Muscle of leg (tissue), 11 donors: ENCODE results near the gene CTNND2. TPM values are rescaled to one million over a fixed set of nuclear protein-coding genes. Genes with fewer than 3 reads are reported as not detected.
A peak's percentile ranks its signal among the peaks of the same experiment; 100 is the strongest.
"Not testable (repeated sequence)": the region's sequence is repeated elsewhere in the genome, so short reads cannot be mapped to it uniquely, and the experiment has no call there.

ENCODE experiments used
- DNase-seq: peaks from one replicate; pipeline ENCODE4 v3.0.0; 2013
- H3K27ac ChIP-seq: one replicate; pipeline ENCODE4 v1.5.1; 2013; ENCODE audit warnings: mild to moderate bottlenecking, low read length, control low read depth
- H3K27me3 ChIP-seq: one replicate; pipeline ENCODE4 v1.6.1; 2013; ENCODE audit warnings: low read length; ENCODE audit not compliant: control insufficient read depth, insufficient read depth
- H3K36me3 ChIP-seq: one replicate; pipeline ENCODE4 v1.6.1; 2013; ENCODE audit warnings: low read length; ENCODE audit not compliant: control insufficient read depth, insufficient read depth
- H3K4me1 ChIP-seq: one replicate; pipeline ENCODE4 v1.6.1; 2013; ENCODE audit warnings: low read length; ENCODE audit not compliant: control insufficient read depth, insufficient read depth
- H3K4me3 ChIP-seq: one replicate; pipeline ENCODE4 v1.5.1; 2013; ENCODE audit warnings: low read length, control low read depth
- H3K9me3 ChIP-seq: replicated peaks from 2 replicates; pipeline ENCODE4 v1.6.1; 2013; ENCODE audit warnings: low read depth, low read length; ENCODE audit not compliant: control insufficient read depth
- WGBS: methylation state at CpG from one replicate; pipeline ENCODE4 v1.1.5; 2013; ENCODE audit warnings: missing lambda C conversion rate; ENCODE audit not compliant: insufficient coverage; 5-methylcytosine and 5-hydroxymethylcytosine counted together
- polyA plus RNA-seq, 8 donors: library from polyadenylated mRNA; unstranded; fragments of 120-200 nt; gene quantifications; one replicate each; pipeline versions ENCODE4 v1.2.1 to v1.2.3, GENCODE V29; 2013; ENCODE audit warnings: inconsistent platforms in 1 of 8, low replicate concordance in 1 of 8; ENCODE audit not compliant: insufficient read length in 8 of 8, insufficient read depth in 1 of 8
- total RNA-seq: library from RNA; stranded (reverse); fragments of 120-200 nt; gene quantifications from one replicate; pipeline ENCODE4 v1.2.4, GENCODE V29; 2013

The CTNND2 gene
- total and polyA plus RNA-seq, 9 donors = 0.48 to 1.0 (median 0.71) TPM

DNA sequence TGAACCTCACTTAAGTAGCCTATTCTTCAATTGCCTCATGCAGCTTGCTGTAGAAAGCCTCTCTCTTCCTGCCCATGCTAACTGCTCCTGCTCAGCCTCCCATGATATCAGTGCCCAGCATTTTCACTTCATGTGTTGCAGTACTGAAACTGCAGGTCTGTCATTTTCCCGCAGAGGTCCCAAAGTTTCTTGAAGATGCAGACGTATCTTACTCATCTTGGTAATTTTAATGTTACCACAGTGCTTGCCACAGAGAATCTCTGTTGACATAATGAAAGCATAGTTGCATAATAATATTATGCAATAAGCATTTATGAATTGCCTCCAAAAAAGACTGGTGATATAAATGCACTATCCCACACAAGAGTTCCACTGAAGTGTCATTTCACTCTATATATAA, 582.1 kb downstream of the CTNND2 start:
- no peaks in the 10 kb centered on the region for H3K27me3 ChIP-seq
- no CpG with 5 or more reads among the region's 2 CpGs for WGBS
- no peaks in the 10 kb centered on the region for H3K9me3 ChIP-seq
- H3K27ac ChIP-seq = no peak overlapping the region
- no peak for DNase-seq
- H3K4me1 ChIP-seq = no peaks in the 10 kb centered on the region
- H3K4me3 ChIP-seq = no peak overlapping the region
- H3K36me3 ChIP-seq = no peaks in the 10 kb centered on the region

DNA sequence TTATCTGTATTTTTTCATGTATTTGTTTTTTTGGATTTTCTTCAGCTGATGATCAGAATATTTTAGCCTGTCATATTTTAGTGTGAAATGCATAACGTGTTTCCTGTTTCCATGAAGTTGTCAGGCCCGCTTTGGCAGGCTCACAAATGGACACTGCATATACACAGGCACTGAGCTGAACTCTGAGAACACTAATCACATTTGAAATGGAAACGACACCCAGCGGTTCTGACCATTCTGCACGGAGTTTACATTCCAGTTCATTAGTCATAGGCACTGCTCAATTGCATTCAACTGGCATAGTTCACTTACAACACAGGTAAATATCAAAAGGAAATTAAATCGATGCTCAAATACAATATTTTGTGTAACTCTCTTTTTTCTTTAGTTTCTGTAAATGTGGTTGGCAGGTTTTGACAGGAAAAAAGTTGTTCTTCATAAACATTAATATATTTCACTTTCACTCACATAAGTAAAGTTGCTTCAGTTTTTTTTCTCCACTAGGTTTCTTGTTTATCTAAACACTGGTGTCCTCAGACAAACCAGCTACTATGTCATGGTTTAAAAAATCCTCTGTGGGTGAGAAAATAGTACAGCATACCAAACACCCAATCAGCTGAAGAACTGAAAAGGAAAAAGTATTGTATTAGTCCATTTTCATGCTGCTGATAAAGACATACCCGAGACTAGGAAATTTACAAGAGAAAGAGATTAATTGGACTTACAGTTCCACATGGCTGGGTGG, 584.2 kb downstream of the CTNND2 start:
- Histone ChIP-seq H3K4me1 (no peaks in the 10 kb centered on the region), H3K4me3 (no peak overlapping the region), H3K27me3 (no peaks in the 10 kb centered on the region), H3K9me3 (no peaks in the 10 kb centered on the region), H3K36me3 (no peaks in the 10 kb centered on the region), H3K27ac (no peak overlapping the region)
- WGBS = 70% methylated on average over 2 of the region's 7 CpGs
- DNase-seq = no peak

DNA sequence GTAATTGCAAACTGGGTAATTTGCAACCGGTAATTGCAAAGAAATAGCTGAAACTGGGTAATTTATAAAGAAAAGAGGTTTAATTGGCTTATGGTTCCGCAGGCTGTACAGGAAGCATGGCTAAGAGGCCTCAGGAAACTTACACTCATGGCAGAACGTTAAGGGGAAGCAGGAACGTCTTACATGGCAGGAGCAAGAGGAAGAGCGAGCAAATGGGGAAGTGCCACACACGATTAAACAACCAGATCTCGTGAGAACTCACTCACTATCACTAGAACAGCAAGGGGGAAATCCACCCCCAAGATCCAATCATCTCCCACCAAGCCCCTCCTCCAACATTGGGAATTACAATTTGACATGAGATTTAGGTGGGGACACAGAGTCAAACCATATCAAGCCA, 590.6 kb downstream of the CTNND2 start:
- not testable (repeated sequence) for H3K27me3 ChIP-seq, H3K27ac ChIP-seq, H3K4me3 ChIP-seq, H3K36me3 ChIP-seq, DNase-seq, H3K9me3 ChIP-seq, H3K4me1 ChIP-seq
- WGBS = 87% methylated on average over 3 of the region's 7 CpGs

DNA sequence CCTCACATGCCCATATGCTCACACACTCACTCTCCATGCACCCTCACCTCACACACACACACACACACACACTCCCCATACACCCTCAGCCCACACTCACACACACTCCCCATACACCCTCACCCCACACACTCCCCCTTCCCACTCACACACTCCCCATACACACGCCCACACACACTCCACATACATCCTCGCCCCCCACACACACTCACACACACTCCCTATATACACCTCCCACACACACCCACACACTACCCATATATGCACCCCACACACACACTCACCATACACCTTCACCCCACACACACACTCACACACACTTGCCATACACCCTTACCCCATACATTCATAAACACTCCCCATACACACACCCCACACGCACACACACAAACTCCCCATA, 592.5 kb downstream of the CTNND2 start:
- DNase-seq = no peak
- Histone ChIP-seq H3K27ac (no peak overlapping the region), H3K9me3 (no peaks in the 10 kb centered on the region), H3K4me1 (peaks cover 2% of the 10 kb centered on the region), H3K27me3 (no peaks in the 10 kb centered on the region), H3K4me3 (no peak overlapping the region), H3K36me3 (no peaks in the 10 kb centered on the region)
- 90% methylated on average over 3 of the region's 3 CpGs for whole genome bisulfite sequencing

DNA sequence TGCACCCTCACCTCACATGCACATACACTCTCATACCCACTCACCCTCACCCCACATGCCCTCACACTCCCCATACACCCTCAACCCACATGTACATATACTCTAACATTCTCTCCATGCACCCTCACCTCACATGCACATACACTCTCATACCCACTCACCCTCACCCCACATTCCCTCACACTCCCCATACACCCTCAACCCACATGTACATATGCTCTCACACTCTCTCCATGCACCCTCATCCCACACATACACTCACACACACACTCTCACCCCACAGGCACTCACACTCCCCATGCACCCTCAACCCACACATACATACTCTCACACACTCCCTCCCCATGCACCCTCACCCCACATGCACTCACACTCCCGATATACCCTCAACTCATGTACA, 593.0 kb downstream of the CTNND2 start:
- WGBS = 100% methylated on average over 1 of the region's 1 CpG
- no peaks in the 10 kb centered on the region for H3K27me3 ChIP-seq
- no peak overlapping the region for H3K27ac ChIP-seq

DNA sequence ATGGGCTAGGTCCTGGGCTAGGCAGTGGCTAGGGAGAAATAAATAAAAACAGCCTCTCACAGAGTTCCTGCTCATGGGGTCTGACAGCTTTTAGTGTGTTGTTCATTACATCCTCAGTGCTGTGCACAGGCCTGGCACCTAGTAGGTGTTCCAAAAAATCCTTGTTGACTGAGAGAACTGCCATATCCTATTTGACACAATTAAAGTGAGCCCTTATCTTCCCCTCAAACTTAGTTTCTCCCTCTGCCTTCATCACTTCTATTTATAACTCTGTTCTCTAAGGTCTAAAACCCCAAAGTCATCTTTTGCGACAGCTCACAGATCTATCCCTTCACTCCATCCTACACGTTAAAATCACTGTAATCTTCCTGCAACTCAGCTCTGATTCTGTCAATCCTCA, 594.1 kb downstream of the CTNND2 start:
- Histone ChIP-seq H3K36me3 (no peaks in the 10 kb centered on the region), H3K27ac (no peak overlapping the region), H3K4me1 (peaks cover 2% of the 10 kb centered on the region), H3K9me3 (no peaks in the 10 kb centered on the region), H3K4me3 (no peak overlapping the region), H3K27me3 (no peaks in the 10 kb centered on the region)
- DNase-seq = no peak
- 72% methylated on average over 2 of the region's 2 CpGs for WGBS

More for the DNA sequence above, 593.0 kb downstream of the CTNND2 start:
- H3K9me3 ChIP-seq = no peaks in the 10 kb centered on the region
- no peaks in the 10 kb centered on the region for H3K36me3 ChIP-seq
- H3K4me1 ChIP-seq = peaks cover 2% of the 10 kb centered on the region
- no peak overlapping the region for H3K4me3 ChIP-seq
- DNase-seq = no peak

DNA sequence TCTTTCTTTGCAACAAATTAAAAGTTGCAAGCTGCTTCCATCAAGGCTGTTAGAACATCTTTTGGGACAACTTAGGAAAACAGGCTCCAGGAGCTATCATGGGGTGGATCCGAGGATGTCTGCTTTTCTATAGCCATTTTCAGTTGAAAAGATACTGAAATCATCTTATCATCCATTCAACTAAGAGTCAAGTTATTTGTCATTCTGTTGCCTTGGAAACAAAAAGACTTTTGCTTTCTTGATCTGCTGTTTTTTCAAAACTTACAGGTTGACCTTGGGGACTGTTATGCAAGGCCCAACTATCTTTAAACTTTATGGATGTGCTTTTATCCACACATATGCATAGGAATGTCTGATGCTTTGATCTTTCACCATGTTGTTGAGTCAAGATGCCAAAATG, 597.9 kb downstream of the CTNND2 start:
- no peak overlapping the region for H3K4me3 ChIP-seq
- no peaks in the 10 kb centered on the region for H3K4me1 ChIP-seq
- H3K36me3 ChIP-seq = no peaks in the 10 kb centered on the region
- H3K9me3 ChIP-seq = no peaks in the 10 kb centered on the region
- no CpG with 5 or more reads among the region's 1 CpG for WGBS
- DNase-seq = no peak
- no peaks in the 10 kb centered on the region for H3K27me3 ChIP-seq
- H3K27ac ChIP-seq = no peak overlapping the region

DNA sequence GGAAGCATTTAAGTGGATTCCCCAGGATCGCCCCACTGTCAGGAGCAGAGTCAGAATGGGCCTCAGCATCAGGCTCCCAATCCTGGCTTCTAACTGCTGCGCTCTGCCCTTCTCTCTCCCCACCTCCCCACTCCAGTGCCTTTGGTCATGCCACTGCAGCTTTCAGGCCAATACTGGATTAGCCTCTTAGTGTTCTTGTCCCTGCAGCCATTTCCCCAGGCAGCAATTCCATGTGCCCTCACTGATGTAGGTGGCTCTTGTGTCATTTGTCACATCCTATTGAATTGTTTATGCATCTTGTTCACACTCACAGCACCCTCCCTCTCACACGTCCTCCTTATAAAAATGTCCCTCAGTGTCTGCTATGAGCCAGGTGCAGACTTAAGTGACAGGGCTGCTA, 599.0 kb downstream of the CTNND2 start:
- no peaks in the 10 kb centered on the region for H3K9me3 ChIP-seq
- H3K4me3 ChIP-seq = no peak overlapping the region
- no peak for DNase-seq
- no peaks in the 10 kb centered on the region for H3K4me1 ChIP-seq
- H3K27me3 ChIP-seq = no peaks in the 10 kb centered on the region
- H3K27ac ChIP-seq = no peak overlapping the region
- 85% methylated on average over 2 of the region's 3 CpGs for WGBS
- H3K36me3 ChIP-seq = no peaks in the 10 kb centered on the region

DNA sequence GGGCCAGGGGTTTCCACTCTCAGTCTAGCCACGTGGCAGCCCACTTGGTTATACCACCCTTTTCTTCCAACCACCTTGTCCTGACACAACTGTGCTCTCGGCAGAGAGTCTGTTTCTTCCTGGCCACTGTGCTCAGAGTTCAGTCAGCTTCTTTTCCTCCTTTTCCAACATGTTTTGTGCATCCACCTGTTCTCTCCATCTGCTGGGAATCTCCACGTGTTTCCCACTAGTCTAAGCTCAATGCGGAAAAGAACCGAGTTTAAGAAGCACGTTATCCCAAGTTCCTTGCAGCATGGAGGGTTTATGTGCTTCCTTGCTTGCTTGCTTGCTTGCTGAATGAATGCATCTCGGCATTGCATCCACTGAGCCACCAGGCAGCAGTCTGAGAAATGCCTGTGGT, 599.6 kb downstream of the CTNND2 start:
- 63% methylated on average over 5 of the region's 7 CpGs for WGBS
- no peak overlapping the region for H3K4me3 ChIP-seq

DNA sequence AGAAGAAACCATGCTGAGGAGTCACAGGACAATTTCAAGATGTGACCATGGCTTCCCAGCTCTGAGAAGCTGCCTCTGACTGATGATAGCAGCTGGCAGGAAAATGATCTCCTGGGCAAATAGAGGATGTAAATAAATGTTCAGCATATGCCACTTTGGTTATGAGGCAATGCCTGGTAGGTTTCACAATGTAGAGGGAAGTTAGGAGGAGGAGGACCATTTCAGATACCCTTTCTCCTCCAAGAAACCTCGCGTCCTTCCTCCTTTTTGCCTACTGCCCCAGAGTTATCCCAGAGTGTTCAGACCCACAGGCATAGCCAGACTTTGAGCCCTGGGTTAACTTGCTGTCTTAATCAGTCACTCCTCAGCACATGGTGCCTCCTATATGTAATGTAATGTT, 601.6 kb downstream of the CTNND2 start:
- H3K36me3 ChIP-seq = no peaks in the 10 kb centered on the region
- H3K9me3 ChIP-seq = no peaks in the 10 kb centered on the region
- peak; percentile 21 for DNase-seq
- no peaks in the 10 kb centered on the region for H3K4me1 ChIP-seq
- H3K4me3 ChIP-seq = no peak overlapping the region
- no peak overlapping the region for H3K27ac ChIP-seq
- H3K27me3 ChIP-seq = no peaks in the 10 kb centered on the region
- WGBS = no CpG with 5 or more reads among the region's 2 CpGs

More for the DNA sequence above, 599.6 kb downstream of the CTNND2 start:
- Histone ChIP-seq H3K36me3 (no peaks in the 10 kb centered on the region), H3K27me3 (no peaks in the 10 kb centered on the region), H3K9me3 (no peaks in the 10 kb centered on the region), H3K4me1 (no peaks in the 10 kb centered on the region), H3K27ac (no peak overlapping the region)
- no peak for DNase-seq

DNA sequence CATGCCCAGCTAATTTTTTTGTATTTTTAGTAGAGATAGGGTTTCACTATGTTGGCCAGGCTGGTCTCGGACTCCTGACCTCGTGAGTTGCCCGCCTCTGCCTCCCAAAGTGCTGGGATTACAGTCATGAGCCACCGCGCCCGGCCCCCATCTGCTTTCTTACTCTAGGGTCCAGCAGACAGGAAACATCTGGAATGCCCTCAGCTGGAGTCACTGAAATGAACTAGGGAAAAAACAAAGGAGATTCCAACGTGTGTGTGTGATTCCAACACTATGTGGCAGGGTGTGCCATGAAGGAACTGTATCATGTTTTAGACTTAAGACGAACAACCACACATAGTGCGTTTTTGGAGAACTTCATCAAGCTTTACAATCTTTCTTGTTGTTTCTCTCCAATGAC, 603.1 kb downstream of the CTNND2 start:
- Histone ChIP-seq H3K27ac (no peak overlapping the region), H3K36me3 (no peaks in the 10 kb centered on the region), H3K4me3 (no peak overlapping the region), H3K9me3 (no peaks in the 10 kb centered on the region), H3K4me1 (no peaks in the 10 kb centered on the region), H3K27me3 (no peaks in the 10 kb centered on the region)
- DNase-seq = no peak
- WGBS = 23% methylated on average over 6 of the region's 9 CpGs
